CD4-positive, alpha-beta T cell treated with Interferon alpha-2 for 1 hour (primary cell): ENCODE results near the gene TMEM8B.
"Not testable (repeated sequence)": the region's sequence is repeated elsewhere in the genome, so short reads cannot be mapped to it uniquely, and the experiment has no call there.

Experiments
- DNase-seq, 2 donors: peaks; one replicate each; pipeline ENCODE4 v3.0.0-alpha.2; 2020 to 2022

The TMEM8B gene

DNA sequence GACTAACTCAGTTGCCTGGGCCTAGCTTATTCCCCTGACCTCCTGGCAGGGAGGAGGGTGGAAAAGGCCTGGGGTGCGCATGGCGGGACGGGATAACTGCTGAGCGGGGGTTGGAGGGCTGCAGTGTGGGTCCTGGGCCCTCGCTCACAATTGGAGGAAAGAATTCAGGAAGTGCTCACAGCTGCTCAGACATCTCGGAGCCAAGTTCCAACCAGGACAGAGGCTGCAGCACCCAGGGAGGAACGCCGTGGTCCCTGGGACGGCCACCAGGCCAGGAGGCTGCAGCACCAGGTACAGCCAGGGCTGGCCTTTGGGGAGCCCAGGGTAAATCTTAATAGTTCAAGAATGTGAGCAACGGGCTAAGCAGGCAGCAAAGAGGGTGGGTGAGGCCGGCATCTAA is 80.2 kb downstream of the TMEM8B start, which contains the start of gene SPAAR:
SPAAR (plus strand) TSS at position 217 of the 400 bp plus-strand sequence. CDS start 974 bp downstream, outside the sequence.
- no peak for DNase-seq

DNA sequence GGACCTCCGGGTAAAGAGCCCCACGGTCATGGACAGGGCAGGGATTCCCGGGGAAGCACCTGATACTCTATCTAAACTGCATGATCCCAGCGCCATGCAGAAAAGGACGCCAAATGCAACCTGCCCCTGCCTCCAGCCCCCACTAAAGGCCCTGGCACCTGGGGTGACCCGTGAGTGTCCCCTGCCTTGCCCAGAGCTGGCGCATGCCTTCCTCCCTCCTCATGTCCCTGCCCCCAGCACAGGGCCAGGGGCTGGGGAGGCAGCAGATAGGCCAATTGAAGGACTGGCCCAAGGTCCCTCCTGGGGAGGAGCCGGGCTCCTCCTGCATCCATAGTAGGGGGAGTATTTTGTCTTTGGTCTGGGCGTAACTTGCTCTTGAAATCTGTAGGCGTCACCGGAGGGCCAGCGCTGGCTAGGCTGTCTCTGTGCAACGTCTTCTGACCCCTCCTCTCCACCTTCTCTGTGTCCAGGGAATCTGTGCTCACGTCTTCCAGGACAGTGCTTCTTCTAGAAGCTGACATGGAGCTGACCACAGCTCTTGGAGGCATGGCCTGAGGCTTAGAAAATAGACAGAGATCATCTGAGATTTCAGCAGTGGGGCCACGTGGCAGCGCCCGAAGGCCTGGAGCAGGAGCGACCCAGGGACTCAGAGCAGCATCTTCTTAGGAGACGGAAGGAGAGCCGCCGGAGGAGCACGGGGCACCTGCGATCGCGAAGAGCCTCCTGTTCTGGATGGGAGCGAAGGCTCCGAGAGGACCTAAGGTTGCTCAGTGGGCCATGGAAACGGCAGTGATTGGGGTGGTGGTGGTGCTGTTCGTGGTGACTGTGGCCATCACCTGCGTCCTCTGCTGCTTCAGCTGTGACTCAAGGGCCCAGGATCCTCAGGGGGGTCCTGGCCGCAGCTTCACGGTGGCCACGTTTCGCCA is 80.9 kb downstream of the TMEM8B start:
- DNase-seq = no peak

DNA sequence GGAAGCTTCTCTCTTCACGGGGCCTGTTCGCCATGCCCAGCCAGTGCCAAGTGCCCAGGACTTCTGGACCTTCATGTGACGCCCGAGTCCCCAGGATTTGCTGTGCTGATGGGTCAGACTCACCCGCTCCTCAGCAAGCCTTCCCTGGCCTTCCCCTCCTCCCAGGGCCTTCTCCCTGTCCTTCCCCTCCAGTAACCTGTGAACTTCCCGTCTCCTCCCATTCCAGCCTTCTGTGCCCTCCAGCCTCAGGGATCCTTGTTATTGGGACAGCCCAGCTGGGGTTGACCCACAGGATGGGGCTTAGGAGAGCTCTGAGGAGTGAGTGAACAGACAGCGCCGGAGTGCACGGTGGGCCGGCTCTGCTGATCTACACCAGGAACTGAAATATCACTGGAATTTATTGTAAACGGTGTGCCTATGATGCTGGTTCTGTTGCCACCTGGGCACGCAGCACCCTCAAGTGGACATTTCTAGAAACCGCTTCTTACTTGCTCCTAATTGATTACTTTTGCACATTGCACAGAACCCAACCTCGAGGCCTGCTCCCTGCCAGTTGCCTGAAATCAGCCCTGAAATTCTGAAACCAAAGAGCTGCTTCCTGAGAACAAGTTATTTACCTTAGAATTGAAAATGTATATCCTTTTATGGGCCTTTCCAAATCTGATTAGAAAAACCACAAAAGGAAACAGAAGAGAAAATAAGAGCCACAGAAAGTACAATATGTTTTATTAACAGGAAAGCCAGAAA is 81.8 kb downstream of the TMEM8B start:
- peak; percentile 46 to 73 for DNase-seq

DNA sequence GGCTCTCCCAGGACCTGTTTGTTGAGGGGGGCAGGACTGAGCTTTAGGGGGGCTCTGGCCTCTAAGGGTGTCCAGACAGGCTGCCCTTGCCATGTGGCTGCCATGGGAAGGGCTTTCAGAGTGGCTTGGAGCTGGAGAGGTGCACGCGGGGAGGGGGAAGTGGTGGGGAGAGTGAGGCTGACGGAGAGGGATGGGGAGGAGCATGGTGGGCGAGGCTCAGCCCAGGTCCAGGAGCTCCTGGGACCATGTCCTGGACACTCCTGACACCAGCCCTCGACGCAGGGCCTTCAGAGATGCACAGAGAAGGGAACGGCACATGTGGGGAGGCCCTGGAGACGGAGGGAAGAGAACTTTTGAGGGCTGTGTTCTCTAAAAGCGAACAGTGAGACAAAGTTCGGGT is 82.7 kb downstream of the TMEM8B start:
- no peak for DNase-seq

DNA sequence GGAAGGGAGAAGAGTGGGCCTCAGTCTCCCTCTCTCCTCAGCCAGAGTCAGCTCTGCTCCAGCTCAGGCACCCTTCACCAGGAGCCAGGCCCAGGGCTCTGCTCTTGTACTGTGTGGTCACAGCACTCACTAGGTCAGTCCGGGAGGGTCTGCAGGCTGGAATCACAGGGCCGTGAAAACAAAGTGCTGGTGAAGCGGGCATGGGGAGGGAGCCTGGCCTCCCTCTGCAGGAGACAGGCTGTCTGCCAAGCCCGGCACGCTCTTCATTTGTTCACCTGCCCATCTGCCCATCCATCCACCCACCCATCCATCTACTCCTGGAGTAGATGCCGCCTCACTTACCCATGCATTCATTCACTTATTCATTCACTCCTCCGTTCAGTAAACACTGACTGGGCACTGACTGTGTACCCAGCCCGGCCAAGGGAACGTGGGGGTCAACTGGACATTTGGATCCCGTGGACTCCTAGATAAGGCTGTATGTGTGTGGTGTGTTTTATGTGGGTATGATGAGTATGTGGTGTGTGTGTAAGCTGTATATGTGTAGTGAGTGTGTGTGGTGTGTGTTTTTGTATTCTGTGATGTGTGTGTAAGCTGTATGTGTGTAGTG is 83.9 kb downstream of the TMEM8B start:
- no peak for DNase-seq

DNA sequence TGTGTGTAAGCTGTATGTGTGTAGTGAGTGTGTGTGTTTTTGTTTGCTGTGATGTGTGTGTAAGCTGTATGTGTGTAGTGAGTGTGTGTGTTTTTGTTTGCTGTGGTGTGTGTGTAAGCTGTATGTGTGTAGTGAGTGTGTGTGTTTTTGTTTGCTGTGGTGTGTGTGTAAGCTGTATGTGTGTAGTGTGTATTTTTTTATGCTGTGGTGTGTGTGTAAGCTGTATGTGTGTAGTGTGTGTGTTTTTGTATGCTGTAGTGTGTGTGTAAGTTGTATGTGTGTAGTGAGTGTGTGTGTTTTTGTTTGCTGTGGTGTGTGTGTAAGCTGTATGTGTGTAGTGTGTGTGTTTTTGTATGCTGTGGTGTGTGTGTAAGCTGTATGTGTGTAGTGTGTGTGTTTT is 84.4 kb downstream of the TMEM8B start:
- DNase-seq = not testable (repeated sequence)

DNA sequence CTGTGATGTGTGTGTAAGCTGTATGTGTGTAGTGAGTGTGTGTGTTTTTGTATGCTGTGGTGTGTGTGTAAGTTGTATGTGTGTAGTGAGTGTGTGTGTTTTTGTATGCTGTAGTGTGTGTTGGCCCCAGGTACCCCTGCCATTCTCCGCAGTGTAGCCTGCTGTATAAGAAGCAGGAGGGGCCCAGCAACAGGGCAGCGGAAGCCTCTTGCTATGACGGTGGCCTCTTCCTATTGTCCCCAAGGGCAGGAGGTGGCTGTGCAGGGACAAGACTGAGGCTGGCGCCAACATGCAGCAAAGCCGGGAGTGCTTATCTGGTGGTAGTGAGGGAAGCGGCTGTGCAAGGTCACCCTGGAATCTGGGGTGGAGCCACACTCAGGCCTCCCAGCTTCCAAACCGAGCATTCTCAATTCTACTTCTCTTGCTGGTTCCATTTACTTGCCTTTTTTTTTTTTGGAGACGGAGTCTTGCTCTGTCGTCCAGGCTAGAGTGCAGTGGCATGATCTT is 85.3 kb downstream of the TMEM8B start:
- DNase-seq = peak; percentile 9 to 43
